Right atrium auricular region (tissue), 2 donors: ENCODE data around the gene SYCP3. TPM values are rescaled to one million over a fixed set of nuclear protein-coding genes. Genes with fewer than 3 reads are reported as not detected.

Experiments used
- DNase-seq: peaks from one replicate; pipeline ENCODE4 v3.0.0-alpha.2; 2019; ENCODE audit warnings: low spot score
- H3K27ac ChIP-seq, 2 donors: fragments of 200-600 bp; sonication (generic); 1 replicate in 1 of 2; 2 replicates in 1 of 2; pipeline ENCODE4 v1.5.1; 2016 to 2019
- H3K27me3 ChIP-seq, 2 donors: fragments of 200-600 bp; sonication (generic); one replicate each; pipeline versions ENCODE4 v1.5.1 to v1.6.0; 2017 to 2019
- H3K36me3 ChIP-seq: fragments of 200-600 bp; sonication (generic); one replicate; pipeline ENCODE4 v1.5.1; 2016
- H3K4me1 ChIP-seq, 2 donors: fragments of 200-600 bp; sonication (generic); one replicate each; pipeline versions ENCODE4 v1.5.1 to v1.6.0; 2017 to 2019
- H3K4me3 ChIP-seq, 2 donors: fragments of 200-600 bp; sonication (generic); 1 replicate in 1 of 2; 2 replicates in 1 of 2; pipeline ENCODE4 v1.5.1; 2017 to 2019; ENCODE audit warnings: mild to moderate bottlenecking in 1 of 2, moderate library complexity in 1 of 2
- H3K9me3 ChIP-seq, 2 donors: fragments of 200-600 bp; sonication (generic); one replicate each; pipeline ENCODE4 v1.5.1; 2019
- total RNA-seq, 2 donors: library from RNA; depleted of rRNA; stranded (reverse); fragments of >200 nt; gene quantifications; one replicate each; pipeline ENCODE4 v1.1.0, GENCODE V29; 2016
- TF ChIP-seq, protein P1 (sequence below), 2 donors: fragments of 200-600 bp; sonication (generic); IDR thresholded peaks; one replicate each; pipeline ENCODE4 v1.5.1; 2019; ENCODE audit warnings: antibody characterized with exemption in 2 of 2

Gene SYCP3
- total RNA-seq, 2 donors from 2014 or later = not detected

DNA sequence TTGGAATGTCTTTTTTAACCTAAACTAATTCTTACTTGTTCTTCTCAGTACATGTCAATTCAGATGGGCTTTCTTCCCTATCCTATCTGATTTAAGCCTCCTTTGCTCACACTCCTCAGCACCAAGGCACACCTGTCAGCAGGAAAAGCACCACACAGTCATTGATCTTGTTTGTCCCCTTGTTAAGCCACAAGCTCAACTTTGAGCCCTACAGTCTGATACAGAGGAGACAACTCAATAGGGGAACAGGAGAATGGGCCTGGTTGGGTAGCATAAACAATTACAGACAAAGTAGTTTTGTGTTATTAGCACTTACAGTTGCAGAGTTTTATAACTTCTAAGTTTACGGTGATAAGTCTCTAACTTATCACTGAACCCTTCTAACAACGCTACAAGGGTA, 29.5 kb upstream of the SYCP3 start:
- Histone ChIP-seq H3K4me1 (no peaks in the 10 kb centered on the region), H3K4me3 (no peak overlapping the region), H3K27me3 (no peaks in the 10 kb centered on the region), H3K9me3 (no peaks in the 10 kb centered on the region), H3K36me3 (peaks cover 11% of the 10 kb centered on the region), H3K27ac (no peak overlapping the region)
- TF ChIP-seq, protein P1, sequence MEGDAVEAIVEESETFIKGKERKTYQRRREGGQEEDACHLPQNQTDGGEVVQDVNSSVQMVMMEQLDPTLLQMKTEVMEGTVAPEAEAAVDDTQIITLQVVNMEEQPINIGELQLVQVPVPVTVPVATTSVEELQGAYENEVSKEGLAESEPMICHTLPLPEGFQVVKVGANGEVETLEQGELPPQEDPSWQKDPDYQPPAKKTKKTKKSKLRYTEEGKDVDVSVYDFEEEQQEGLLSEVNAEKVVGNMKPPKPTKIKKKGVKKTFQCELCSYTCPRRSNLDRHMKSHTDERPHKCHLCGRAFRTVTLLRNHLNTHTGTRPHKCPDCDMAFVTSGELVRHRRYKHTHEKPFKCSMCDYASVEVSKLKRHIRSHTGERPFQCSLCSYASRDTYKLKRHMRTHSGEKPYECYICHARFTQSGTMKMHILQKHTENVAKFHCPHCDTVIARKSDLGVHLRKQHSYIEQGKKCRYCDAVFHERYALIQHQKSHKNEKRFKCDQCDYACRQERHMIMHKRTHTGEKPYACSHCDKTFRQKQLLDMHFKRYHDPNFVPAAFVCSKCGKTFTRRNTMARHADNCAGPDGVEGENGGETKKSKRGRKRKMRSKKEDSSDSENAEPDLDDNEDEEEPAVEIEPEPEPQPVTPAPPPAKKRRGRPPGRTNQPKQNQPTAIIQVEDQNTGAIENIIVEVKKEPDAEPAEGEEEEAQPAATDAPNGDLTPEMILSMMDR (IDR thresholded peaks at IDR 0.05) = no peak
- no peak for DNase-seq

DNA sequence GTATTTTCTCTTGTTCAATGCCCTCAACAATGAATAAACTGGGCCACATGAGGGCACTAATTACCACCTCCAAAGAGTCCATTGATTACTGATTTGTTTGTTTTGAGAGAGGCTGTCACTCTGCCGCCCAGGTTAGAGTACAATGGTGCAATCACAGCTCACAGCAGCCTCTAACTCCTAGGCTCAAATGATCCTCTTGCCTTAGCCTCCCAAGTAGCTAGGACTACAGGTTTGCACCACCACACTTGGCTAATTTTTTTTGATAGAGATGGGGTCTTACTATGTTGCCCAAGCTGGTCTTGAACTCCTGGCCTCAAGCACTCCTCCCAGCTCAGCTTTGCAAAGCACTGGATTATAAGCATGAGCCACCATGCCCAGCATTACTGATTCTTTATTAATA, 28.3 kb upstream of the SYCP3 start:
- TF ChIP-seq, protein P1 (IDR thresholded peaks at IDR 0.05) = no peak
- H3K4me3 ChIP-seq = no peak overlapping the region
- H3K36me3 ChIP-seq = peaks cover 11% of the 10 kb centered on the region
- DNase-seq = no peak
- H3K9me3 ChIP-seq = no peaks in the 10 kb centered on the region
- H3K27ac ChIP-seq = no peak overlapping the region
- no peaks in the 10 kb centered on the region for H3K27me3 ChIP-seq
- H3K4me1 ChIP-seq = no peaks in the 10 kb centered on the region

DNA sequence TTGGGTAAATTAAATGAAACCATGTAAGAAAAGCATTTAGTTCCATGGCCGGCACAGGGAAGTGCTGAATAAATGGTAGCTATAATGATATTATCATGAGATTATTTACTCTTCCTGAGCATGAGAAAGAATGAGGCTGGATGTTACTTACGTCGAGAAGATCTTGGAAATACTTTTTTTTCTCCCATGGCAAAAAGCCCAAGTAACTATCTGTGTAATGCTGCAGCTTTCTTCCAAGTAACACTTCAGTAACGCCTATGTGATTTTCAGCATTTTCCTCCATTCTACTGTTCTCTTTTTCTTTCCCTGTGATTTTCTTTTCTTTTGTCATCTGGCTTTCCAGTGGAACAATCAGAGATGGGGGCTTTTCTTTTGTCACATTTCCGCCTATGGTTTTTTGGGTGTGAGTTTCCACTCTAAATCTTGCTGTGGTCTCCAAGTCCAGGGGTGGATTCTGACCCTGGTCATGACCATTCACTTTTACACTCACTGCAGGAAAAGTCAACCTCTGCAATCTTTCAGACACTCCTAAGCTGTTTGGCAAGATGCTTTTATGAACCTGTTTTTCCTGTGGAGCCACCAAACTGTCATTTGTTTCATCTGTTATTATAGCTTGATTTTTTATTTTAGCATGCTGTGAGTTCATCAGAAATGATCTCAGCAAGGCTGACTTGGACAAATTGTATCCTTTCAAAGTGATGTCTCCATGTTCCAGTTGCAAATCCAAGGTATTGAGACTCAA, 25.0 kb upstream of the SYCP3 start:
- no peak overlapping the region for H3K27ac ChIP-seq
- TF ChIP-seq, protein P1 (IDR thresholded peaks at IDR 0.05) = no peak
- H3K27me3 ChIP-seq = no peaks in the 10 kb centered on the region
- H3K4me3 ChIP-seq = no peak overlapping the region
- DNase-seq = no peak
- peaks cover 12% of the 10 kb centered on the region for H3K36me3 ChIP-seq
- H3K4me1 ChIP-seq = no peaks in the 10 kb centered on the region
- no peaks in the 10 kb centered on the region for H3K9me3 ChIP-seq

DNA sequence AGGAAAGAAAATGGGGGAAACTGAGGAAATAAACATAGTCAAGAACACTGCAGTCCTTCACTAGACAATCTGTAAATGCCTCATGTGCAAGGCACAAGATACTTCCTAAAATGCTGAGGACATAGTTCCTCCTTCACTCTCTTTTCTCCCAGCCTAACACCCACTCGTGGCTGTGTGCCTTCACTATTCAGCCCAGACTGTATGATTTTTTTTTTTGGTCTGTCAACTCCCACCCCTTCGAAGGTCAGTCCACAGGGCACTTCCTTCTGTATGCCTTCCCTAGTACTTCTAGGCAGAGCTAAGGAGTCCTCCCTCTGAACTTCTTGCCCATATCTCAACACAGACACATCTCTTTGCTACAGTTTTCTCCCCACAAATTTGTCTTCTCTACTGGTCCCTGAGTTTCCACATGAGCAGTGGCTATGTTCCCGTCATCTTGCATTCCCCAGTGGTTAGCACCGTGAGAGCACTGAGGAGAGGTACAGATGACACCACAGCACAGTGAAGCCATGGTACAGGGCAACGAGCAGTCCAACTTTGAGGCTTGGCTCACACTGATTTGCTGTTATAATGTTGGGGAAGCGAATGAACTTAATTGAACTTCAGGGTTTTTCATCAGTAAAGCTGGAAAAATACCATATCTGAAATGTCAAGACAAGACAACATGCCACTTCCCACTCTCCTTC, 24.1 kb upstream of the SYCP3 start:
- TF ChIP-seq, protein P1 (IDR thresholded peaks at IDR 0.05) = no peak
- H3K4me3 ChIP-seq = no peak overlapping the region
- H3K36me3 ChIP-seq = peaks cover 18% of the 10 kb centered on the region
- H3K9me3 ChIP-seq = no peaks in the 10 kb centered on the region
- no peak overlapping the region for H3K27ac ChIP-seq
- no peak for DNase-seq
- no peaks in the 10 kb centered on the region for H3K27me3 ChIP-seq
- H3K4me1 ChIP-seq = no peaks in the 10 kb centered on the region

DNA sequence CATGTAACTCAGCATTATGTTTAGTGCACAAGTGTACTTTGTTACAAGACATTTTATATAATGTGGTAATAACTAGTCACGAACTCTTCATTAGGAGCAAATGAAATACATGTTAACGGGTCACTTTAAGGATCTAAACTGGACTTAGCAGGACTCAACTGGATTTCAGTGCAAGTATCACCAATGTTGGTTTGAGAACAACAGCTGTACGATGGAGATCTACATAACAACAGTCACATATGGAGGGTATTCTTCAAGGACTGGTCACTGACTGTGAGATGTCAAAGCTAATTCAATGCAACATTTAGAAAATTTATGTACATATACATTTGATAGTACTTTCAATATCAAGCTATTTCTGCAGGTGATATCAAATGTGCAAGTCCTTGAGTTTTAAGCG, 22.5 kb upstream of the SYCP3 start:
- no peak overlapping the region for H3K27ac ChIP-seq
- TF ChIP-seq, protein P1 (IDR thresholded peaks at IDR 0.05) = no peak
- H3K9me3 ChIP-seq = no peaks in the 10 kb centered on the region
- no peaks in the 10 kb centered on the region for H3K4me1 ChIP-seq
- no peak for DNase-seq
- H3K4me3 ChIP-seq = no peak overlapping the region
- no peaks in the 10 kb centered on the region for H3K27me3 ChIP-seq
- H3K36me3 ChIP-seq = peaks cover 18% of the 10 kb centered on the region
